Neural crest cell (in vitro differentiated cells): ENCODE results near the gene PKD1. TPM values are rescaled to one million over a fixed set of nuclear protein-coding genes. Genes with fewer than 3 reads are reported as not detected.

Experiments
- DNase-seq: peaks from one replicate; pipeline ENCODE4 v3.0.0; 2021; ENCODE audit warnings: low read depth, mixed read lengths, low spot score
- H3K27ac Mint-ChIP-seq: one replicate; pipeline ENCODE4 v1.8.0; 2021; ENCODE audit warnings: mild to moderate bottlenecking, mixed read lengths; ENCODE audit not compliant: unreplicated experiment
- H3K27me3 Mint-ChIP-seq: 2 replicates; pipeline ENCODE4 v1.8.0; 2021; ENCODE audit warnings: low read depth, mild to moderate bottlenecking, mixed read lengths
- H3K36me3 Mint-ChIP-seq: 2 replicates; pipeline ENCODE4 v1.8.0; 2021; ENCODE audit warnings: low read depth, mild to moderate bottlenecking, mixed read lengths
- H3K4me1 Mint-ChIP-seq: 2 replicates; pipeline ENCODE4 v1.8.0; 2021; ENCODE audit warnings: mixed read lengths
- H3K4me3 Mint-ChIP-seq: one replicate; pipeline ENCODE4 v1.8.0; 2021; ENCODE audit warnings: mild to moderate bottlenecking, mixed read lengths
- H3K9me3 Mint-ChIP-seq: 2 replicates; pipeline ENCODE4 v1.8.0; 2021; ENCODE audit warnings: mixed read lengths
- total RNA-seq: library from RNA; stranded (reverse); gene quantifications from 2 replicates; pipeline ENCODE4 v1.2.1, GENCODE V29; 2021
- TF ChIP-seq, protein P1 (sequence below): fragments of 200-600 bp; sonication (generic); conservative IDR thresholded peaks from 2 replicates; pipeline ENCODE4 v1.5.0; 2021; ENCODE audit warnings: antibody characterized with exemption, mild to moderate bottlenecking

The PKD1 gene
- total RNA-seq, 1 donor from 2014 or later, result 115 TPM

DNA sequence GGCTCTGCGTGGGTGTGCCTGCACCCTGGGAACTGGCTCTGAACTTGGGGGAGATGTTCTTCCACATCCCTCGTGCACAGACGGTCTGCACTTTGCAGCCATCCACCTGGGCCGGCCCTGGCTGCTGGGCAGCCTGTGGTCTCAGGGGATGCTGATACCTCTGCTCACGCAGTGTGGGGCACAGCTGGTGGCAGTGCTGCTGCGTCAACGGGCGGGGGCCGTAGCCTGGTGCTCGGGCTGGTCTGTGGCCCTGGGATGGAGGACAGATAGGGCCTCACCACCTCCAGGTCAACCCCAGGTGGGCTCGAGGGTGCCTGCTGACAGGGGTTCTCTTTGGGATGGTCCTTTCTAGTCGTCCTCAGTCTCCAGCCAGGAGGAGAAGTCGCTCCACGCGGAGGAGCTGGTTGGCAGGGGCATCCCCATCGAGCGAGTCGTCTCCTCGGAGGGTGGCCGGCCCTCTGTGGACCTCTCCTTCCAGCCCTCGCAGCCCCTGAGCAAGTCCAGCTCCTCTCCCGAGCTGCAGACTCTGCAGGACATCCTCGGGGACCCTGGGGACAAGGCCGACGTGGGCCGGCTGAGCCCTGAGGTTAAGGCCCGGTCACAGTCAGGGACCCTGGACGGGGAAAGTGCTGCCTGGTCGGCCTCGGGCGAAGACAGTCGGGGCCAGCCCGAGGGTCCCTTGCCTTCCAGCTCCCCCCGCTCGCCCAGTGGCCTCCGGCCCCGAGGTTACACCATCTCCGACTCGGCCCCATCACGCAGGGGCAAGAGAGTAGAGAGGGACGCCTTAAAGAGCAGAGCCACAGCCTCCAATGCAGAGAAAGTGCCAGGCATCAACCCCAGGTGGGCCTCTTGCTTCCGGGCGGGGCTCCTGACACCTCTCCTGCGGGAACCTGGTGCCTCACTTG is 51.6 kb downstream of the PKD1 start:
- no peak overlapping the region for H3K27ac Mint-ChIP-seq
- H3K36me3 Mint-ChIP-seq, result no peaks in the 10 kb centered on the region
- no peak overlapping the region for H3K4me3 Mint-ChIP-seq
- no peak for DNase-seq
- no peaks in the 10 kb centered on the region for H3K9me3 Mint-ChIP-seq
- no peaks in the 10 kb centered on the region for H3K4me1 Mint-ChIP-seq
- no peaks in the 10 kb centered on the region for H3K27me3 Mint-ChIP-seq
- TF ChIP-seq, protein P1, sequence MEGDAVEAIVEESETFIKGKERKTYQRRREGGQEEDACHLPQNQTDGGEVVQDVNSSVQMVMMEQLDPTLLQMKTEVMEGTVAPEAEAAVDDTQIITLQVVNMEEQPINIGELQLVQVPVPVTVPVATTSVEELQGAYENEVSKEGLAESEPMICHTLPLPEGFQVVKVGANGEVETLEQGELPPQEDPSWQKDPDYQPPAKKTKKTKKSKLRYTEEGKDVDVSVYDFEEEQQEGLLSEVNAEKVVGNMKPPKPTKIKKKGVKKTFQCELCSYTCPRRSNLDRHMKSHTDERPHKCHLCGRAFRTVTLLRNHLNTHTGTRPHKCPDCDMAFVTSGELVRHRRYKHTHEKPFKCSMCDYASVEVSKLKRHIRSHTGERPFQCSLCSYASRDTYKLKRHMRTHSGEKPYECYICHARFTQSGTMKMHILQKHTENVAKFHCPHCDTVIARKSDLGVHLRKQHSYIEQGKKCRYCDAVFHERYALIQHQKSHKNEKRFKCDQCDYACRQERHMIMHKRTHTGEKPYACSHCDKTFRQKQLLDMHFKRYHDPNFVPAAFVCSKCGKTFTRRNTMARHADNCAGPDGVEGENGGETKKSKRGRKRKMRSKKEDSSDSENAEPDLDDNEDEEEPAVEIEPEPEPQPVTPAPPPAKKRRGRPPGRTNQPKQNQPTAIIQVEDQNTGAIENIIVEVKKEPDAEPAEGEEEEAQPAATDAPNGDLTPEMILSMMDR, result no peak

GRCh38 chr16:2083409-2083808 is 52.3 kb downstream of the PKD1 start:
- TF ChIP-seq, protein P1, result no peak
- peak overlapping the region; percentile 54 for H3K4me3 Mint-ChIP-seq
- DNase-seq, result no peak
- no peaks in the 10 kb centered on the region for H3K27me3 Mint-ChIP-seq
- no peaks in the 10 kb centered on the region for H3K36me3 Mint-ChIP-seq
- H3K4me1 Mint-ChIP-seq, result no peaks in the 10 kb centered on the region
- no peaks in the 10 kb centered on the region for H3K9me3 Mint-ChIP-seq
- H3K27ac Mint-ChIP-seq, result no peak overlapping the region

DNA sequence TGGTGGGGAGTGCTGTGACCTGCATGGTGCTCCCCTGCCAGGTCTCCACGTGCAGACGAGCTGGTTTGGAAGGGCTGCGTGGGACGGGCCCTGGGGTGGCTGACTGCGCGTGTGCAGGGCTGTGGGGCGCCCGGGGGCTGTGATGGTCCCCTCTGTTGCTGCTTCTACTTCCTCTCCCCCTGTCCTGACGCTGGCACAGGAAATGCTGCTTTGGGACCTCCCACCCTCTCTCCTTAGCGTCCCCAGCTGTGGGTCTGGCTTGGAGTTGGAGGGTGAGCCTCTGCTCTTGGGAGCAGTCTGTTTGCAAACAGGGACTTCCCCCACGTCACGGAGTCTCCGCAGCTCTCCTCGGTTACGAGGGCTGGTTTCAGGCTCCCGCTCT is 52.7 kb downstream of the PKD1 start:
- DNase-seq, result no peak
- TF ChIP-seq, protein P1, result no peak
- Mint-ChIP-seq H3K36me3 (no peaks in the 10 kb centered on the region), H3K27ac (peak overlapping the region; percentile 78), H3K9me3 (no peaks in the 10 kb centered on the region), H3K27me3 (no peaks in the 10 kb centered on the region), H3K4me3 (peak overlapping the region; percentile 54), H3K4me1 (no peaks in the 10 kb centered on the region)

GRCh38 chr16:2082171-2082982 is 53.3 kb downstream of the PKD1 start:
- no peaks in the 10 kb centered on the region for H3K36me3 Mint-ChIP-seq
- no peak overlapping the region for H3K4me3 Mint-ChIP-seq
- H3K9me3 Mint-ChIP-seq, result no peaks in the 10 kb centered on the region
- H3K27ac Mint-ChIP-seq, result peak overlapping the region; percentile 83
- H3K4me1 Mint-ChIP-seq, result no peaks in the 10 kb centered on the region
- TF ChIP-seq, protein P1, result no peak
- DNase-seq, result no peak
- no peaks in the 10 kb centered on the region for H3K27me3 Mint-ChIP-seq

DNA sequence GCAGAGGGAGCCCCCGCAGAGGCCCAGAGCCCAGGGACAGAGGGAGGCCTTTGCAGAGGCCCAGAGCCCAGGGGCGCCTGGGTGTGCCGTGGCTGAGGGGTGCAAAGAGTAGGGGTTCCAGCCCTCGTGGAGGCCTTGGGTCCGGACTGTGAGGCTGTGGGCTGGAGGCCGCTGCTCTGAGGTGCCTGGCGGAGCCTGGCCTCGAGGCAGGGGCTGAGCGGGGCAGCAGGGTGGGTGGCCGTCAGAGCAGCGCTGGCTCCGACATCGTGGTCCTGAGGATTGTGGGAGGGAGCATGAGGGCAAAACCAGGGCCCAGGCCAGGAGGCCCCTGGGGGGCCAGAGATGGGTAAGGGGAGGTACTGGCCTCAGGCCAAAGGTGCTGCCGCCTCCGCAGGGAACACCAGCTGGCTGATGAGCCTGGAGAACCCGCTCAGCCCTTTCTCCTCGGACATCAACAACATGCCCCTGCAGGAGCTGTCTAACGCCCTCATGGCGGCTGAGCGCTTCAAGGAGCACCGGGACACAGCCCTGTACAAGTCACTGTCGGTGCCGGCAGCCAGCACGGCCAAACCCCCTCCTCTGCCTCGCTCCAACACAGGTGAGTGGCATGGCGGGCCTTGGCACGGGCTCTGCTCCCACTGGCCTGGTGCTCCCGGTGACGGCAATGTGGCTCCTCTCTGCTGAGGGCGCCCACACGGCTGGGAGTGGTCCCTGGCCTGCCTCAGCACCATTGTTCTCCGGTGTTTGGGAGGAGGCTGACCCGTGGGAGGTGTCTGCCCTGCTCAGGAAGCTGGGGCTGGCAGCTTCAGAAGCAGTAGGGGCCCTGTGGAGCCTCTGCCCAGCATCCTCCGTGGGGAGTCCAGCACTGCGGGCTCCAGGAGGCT is 54.3 kb downstream of the PKD1 start:
- Mint-ChIP-seq H3K9me3 (no peaks in the 10 kb centered on the region), H3K27ac (no peak overlapping the region), H3K27me3 (no peaks in the 10 kb centered on the region), H3K36me3 (no peaks in the 10 kb centered on the region), H3K4me3 (no peak overlapping the region), H3K4me1 (no peaks in the 10 kb centered on the region)
- DNase-seq, result no peak
- TF ChIP-seq, protein P1, result no peak
